KG1 (cell line): ENCODE results near the gene CBX7.
"Not testable (repeated sequence)": the region's sequence is repeated elsewhere in the genome, so short reads cannot be mapped to it uniquely, and the experiment has no call there.

Source experiments
- DNase-seq: peaks from one replicate; lab custom pipeline; 2025; lab: John Stamatoyannopoulos, UW

CBX7 gene

DNA sequence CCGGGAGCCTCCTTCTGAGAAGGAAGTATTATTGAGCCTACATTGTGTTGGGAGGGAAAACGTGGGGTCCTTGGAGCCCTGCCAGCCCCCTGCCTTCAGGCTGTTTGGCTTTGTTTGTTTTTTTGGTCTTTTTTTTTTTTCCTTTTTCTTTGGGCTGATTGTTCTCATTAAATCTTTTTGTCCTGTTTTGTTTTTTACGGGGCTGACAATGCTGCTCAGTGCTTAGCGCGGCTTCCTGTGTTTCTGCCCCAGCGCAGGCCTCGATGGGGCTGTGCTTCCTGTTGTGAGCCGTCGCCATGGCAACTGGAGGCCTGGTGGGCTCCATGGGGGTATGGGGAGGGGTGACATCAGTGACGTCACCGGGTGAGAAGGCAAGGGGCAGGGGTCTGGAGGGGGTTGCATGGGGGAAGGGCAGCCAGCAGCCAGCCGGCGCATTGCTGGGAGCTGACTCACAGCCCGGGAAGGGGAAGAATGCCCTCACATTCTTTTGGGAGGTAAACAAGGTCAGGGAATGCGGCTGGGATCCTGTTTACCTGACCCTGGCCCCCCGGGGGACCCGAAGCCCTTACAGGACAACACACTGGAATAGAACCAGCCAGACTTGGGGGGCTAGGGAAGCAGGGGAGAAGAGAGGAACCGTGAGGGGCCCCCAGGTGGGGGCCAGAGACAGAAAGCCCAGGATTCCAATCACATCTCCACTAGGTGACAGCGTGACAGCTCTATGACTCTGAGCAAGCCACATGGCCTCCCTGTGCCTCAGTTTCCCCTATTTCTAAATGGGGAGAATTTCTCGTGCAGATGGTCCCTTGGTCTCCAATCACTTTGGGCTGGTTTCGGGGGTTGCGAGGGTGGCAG lies 22.2 kb upstream of the CBX7 start:
- peak; percentile 45 for DNase-seq

DNA sequence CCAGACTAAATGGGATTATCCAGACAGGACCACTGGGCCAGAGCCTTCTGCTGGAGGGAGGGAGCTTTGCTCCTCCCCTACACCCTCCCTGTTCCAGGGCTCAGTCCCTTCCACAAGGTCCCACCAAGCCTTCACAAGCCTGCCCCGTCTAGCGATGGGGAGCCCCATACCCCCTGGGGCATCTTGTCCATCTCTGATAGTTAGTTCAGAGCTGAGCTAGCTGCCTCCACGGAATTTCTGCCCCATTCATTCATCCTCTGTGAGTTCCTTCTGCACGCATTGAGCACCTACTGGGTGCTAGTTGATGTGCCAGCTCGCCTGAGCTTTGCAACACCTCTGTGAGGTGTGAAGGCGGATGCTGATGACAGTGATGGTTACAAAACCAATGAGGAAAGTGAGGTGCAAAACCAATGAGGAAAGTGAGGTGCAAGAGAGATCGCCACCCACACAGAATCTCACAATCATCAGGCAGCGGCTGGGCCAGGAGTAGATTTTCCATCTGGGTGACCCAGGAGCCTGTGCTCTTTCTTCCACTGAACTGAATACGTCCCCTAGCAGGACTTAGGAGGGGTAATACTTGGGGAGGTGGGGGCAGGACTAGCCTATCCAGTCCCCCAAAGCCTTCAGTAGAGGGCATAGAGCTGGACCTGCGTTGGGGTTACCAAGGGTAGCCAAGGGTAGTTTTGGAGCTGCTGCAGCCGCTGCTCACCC lies 21.5 kb upstream of the CBX7 start:
- DNase-seq = no peak

DNA sequence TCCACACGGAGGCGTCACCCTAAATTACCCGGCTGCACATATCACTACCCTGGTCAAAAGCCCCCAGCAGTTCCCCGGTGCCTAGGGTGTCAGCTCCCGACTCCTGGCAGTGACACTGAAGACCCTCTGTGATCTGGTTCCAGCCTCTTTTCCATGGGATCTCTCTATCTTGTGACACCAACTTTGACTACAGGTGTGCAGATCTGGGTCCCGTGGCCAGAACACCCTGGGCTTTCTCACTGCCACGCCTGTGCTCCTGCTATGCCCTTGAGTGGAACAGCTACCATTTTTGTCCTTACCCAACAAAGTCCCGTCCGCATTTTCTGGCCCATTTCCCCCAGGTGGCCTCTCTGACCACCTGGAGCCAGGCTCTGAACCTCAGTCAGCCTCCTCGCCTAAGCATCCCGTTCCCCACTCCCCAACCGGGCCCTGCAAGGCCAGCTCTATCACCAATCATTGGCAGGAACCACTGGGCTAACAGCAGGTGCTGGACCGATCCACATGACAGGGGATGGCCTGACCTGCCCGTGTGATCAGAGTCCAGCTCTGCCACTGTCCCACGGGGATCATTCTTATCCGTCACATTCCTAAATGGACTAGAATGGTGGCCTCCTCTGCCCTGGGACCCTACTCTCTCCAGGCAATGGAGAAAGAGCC lies 20.7 kb upstream of the CBX7 start:
- DNase-seq = no peak

DNA sequence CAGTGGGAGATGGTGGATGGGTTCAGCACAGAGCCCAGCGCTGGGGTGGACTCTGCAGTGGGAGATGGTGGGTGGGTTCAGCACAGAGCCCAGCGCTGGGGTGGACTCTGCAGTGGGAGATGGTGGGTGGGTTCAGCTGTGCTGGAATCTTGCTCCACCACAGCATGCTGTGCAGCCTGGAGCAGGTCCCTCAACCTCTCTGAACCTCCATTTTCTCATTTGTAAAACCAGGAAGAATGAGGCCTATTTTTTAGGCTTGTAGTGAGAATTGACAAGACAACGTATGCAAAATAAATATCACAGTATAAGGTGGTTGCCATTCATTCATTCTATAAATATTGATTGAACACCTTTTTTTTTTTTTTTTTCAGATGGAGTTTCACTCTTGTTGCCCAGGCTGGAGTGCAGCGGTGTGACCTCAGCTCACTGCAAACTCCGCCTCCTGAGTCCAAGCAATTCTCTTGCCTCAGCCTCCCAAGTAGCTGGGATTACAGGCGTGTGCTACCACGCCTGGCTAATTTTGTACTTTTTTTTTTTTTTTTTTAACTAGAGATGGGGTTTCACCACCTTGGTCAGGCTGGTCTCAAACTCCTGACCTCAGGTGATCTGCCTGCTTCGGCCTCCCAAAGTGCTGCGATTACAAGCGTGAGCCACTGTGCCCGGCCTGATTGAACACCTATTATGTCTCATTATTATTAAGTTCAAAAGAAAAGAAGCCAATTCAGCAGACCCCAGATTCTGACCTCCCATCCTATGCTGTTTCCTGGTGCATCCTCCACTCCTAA lies 20.0 kb upstream of the CBX7 start:
- not testable (repeated sequence) for DNase-seq

DNA sequence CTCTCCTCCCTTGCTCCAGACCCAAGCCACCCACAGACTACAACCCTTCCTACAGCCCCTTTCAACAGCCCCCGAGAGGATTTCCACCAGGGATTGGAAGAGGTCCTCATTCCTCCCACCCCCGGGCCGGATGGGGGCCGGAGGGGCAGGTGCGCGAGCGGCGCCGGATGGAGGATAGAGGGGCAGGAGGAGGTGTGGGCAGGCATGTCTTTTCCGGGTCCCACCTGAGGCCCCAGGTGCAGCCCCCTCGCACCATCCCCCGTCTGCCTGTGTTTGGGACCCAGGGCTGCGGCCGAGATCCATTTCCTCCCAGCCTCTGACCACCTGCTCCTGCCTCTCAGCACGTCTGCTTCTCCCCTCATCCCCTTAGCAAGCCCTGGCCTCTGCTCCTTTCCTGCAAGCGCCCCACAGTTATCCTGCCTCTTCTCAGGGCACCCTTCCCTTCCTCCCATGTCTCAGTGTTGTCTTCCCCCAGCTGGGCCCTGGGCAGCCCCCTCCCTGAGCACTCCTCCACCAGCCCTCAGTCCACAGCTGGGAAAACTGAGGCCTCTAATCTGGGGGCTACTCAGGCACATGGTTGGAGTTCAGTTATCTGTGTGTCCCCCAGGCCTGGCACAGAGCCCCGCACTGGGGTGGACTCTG lies 19.3 kb upstream of the CBX7 start:
- DNase-seq = no peak

DNA sequence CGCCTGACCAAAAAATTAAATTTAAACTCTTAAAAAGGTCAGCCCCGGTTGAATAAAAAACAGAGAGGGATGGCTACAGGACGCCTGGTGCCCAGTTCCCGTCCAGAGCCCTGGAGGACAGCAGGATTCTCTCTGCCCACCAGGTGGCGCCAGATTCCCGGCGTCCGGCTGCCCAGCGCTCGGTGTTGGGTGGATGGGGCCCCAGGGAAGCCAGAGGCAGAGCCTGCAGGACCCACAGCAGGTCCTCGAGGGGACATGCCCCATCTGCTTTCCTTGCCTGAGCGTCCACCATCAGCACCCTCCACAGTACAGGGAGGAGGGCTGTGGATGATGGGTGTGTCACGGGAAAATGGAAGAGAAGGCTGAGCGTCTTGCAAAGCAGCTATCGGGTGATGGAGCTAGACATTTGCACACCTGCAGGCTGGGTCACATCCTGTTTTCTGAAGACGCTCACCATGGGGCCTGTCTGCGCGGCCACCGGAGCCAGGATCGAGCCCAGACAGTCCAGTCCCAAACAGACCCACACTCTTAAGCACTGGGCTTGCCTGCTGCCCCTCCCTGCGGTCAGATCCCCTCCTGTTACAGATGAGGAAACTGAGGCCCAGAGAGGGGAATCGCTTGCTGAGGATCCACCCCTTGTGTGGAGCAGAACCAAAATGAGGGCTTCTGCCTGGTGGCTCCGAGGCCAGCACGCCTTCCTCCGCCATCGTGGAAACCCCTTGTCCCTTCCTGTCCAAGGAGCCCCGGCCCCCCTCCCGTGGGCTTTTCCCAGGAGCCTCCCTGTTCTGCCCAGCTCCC lies 18.5 kb upstream of the CBX7 start:
- DNase-seq = peak; percentile 69

DNA sequence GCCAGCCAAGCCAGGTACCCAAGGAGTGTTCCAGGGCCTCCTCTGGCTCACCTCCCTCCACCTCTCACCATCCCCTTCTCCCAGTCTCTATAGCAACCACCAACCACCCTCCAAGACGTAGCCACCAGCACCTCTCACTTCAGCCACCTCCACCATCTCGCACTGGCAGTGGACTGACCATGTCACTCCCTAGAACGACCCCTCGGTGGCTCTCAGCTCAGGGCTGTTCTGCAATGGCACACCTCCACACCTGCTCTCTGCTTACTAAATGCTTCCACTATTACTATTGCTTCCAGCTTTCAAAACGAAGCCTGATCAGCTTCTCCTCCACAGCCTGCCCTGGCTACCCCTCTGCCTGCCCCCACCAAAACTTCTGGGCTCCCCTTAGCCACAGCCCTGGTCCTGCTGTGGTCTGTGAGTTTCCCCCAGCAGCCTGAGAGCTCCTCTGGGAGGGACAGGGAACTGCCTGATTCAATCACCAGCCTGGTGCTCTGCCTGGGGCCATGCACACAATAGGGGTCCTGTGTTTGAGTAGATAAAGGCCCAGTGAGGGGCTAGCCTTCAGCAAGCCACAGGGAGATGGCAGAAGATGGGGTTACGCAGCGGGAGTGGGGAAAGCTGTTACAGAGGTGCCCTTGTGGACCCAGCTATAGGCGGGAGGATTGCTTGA lies 17.5 kb upstream of the CBX7 start:
- DNase-seq = no peak

DNA sequence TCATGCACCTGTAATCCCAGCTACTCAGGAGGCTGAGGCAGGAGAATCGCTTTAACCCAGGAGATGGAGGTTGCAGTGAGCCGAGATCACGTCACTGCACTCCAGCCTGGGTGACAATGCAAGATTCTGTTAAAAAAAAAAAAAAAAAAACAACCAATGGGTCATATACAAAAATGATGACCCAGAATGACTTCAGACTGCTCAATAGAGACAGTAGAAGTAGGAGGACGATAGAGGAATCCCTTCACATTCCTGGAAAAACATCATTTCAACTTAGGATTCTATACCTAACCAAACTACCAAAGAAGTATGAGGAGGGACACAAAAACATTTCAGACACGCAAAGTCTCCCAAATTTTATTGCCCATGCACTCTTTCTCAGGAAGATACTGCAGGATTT lies 14.1 kb upstream of the CBX7 start:
- no peak for DNase-seq

DNA sequence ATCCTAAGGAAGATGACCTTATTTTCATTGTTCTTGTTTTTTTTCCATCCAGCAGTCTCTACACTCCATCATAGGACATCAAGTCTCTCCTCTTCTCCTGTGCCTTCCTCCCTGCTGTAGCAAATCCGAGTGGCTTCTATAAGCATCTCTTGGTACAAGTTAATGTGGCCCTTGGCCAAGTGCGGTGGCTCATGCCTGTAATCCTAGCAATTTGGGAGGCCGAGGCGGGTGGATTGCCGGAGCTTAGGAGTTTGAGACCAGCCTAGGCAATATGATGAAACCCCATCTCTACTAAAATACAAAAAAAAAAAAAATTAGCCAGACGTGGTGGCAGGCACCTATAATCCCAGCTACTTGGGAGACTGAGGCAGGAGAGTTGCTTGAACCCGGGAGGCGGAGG lies 3.6 kb upstream of the CBX7 start:
- not testable (repeated sequence) for DNase-seq

DNA sequence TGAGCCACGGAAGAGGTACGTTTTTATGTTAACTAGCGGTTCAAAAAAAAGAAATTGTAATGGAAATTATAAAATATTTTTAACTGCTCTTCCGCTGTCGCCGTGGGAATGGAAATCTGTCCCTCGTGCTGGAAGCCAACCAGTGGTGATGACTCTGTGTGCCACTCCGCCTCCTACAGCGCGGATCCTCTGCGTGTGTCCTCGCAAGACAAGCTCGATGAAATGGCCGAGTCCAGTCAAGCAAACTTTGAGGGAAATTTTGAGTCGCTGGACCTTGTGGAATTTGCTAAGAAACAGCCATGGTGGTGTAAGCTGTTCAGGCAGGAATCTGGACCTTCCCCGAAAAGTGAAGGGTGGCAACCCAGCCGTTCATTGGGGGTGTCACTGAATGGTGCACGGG lies 2.9 kb upstream of the CBX7 start:
- no peak for DNase-seq

DNA sequence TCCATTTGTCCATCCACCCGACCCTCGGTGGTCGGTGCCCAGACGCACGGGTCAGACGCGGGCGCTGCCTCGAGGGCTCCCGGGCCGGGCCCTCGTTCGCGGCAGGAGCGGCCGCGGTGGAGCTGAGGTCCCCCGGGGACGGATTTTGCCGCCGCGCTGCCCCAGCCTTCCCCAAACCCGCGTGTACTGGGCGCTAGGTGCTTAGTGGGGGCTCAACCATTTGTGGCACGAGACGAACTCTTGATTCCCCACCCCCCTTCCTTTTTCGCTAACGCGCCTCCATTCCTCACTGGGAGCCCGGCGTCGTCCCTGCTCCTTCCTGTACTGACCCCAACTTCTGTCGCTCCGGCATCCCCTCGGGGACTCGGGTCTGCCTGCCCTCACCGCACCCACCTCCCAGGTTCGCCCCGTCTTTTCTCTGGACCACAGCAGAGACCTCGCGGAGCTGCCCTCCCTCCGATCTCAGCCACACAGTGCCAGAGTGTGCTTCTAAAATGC lies 789 bp upstream of the CBX7 start:
- no peak for DNase-seq

DNA sequence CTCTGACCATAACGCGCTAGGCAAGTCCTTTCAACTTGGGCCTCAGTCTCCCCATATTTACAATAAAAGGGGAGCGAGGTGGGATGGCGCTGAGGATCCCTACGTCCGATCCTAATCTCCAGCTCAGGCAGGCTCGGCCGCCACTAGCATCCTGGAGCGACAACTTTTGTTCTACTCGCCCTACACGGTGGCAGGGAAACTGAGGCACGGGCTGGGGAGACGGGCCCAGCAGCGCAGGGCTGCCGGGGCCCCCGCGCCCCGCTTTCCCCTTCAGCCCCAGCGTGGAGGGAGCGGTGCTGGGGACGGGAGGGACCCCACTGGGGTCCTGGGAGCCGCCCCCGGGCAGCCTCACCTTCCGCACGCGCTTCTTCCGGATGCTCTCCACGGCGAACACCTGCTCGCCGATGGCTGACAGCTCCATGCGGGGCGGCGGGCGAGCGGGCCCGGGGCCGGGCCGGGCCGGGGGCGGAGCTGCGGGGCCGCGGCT lies 413 bp downstream of the CBX7 start:
- DNase-seq = no peak

DNA sequence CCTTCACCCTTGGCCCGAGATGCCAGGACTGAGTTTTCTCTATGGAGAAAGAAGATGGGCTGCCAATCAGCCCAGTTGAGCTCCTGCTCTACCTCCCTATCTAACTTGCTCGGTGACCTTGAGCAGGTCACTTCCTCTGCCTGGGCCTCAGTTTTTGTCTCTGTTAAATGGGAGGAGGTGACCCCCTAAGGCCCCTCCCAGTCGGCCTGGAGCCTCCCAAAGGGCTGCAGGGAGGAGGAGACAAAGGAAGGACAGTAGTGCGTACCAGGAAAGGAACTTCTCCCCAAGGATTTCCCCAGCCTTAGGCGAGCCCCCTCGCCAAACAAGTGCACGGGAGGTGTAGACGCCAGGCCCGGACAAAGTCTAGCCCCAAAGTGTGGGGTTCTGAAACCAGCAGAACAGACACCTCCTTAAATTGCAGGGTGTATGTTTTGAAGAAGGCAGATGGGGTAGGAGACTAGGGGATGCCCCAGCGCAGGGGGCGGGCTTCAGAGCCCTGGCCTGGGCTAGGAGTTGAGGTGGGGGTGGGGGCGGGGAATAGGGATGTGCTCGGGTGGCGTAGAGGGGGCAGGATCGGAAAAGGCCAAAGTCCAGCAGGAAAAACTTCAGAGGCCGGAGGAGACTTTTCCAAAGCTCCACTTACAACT lies 1.0 kb downstream of the CBX7 start:
- no peak for DNase-seq

DNA sequence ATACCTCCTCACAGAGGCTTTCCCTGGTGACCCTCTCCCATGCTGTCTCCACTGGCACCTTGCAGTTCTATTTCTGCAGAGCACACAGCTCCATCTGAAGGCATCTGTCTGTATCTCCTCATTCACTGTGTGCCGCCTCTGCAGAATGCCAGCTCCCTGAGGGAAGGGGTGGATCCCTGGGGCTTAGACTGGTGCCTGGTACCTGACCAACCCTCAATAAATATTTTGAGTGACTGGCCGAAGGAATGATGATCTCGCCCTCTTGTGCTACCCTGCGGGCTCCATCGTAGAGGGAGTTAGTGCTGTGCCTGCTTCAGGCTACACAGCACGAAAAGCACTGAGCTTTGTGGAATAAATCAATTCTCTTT lies 1.6 kb downstream of the CBX7 start:
- DNase-seq = no peak

DNA sequence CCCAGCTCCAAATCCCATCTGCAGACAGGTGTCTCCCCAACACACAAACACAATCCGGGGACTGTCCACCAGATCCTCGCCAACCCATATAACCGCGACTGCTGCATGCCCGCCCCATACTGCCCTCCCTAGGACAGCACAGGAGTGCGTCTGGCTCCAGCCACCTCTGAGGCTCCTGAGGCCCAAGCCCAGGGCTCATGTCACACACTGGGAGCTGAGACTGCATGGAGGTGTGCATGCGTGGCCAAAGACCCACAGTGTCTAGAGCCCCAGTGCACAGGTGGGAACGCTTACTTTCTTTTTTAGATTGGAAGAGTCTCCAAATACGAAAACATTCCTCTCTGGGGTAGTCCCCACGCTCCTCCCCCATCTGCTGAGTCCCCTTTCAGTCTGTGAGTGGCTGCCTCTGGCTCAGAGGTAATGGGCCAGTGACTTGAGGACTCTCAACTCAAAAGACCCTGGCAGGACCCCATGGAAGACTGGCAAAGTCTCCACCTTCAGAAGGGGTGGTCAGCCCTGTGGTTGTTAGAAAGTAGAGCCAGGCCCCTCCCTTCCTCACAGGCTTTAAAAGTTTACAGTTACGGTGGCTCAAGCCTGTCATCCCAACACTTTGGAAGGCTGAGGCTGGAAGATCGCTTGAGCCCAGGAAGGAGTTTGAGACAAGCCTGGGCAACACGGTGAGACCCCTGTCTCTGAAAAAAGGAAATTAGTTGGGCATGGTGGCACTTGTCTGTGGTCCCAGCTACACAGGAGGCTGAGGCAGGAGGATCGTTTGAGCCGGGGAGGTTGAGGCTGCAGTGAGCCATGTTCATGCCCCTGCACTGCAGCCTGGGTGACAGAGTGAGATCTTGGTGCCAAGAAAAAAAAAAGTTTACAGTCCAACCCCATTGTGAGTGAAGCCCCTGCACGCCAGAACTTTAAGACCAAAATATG lies 2.3 kb downstream of the CBX7 start:
- DNase-seq = no peak

DNA sequence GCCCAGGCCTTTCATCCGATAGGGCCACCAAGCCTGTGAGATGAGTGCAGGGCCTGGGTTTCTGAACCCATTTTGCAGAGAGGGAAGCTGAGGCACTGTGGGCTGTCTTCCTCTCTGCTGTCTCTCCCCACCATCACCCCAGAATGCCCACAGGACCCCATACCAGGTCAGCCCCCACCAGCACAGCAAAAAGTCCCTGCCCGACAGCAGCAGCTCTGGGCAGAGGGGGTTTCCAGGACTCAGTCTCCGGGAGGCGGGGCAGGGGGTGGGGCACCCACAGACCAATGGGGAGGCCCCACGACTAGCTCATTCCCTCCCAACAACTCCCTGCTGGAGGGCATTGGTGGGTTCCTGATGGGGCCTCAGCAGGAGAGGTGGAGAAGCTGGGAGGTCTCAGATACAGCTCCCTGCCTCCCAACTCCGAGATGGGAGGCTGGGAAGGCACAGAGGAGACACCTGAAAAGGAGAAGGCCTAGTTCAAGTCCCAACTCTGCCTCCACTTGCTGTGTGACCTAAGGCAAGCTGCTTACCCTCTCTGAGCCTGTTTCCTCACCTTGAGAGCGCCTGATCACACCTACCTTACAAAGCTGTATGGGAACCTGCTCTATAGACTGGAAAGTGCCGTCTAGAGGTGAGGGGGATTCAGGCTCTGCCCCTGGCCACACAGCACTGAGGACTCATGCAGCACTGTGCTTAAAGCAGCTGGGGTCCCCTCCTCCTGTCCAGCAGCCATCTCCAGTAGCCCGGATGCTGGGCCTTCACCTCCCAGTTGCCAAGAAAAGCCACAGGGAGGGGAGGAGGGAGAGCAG lies 3.5 kb downstream of the CBX7 start:
- DNase-seq = no peak

DNA sequence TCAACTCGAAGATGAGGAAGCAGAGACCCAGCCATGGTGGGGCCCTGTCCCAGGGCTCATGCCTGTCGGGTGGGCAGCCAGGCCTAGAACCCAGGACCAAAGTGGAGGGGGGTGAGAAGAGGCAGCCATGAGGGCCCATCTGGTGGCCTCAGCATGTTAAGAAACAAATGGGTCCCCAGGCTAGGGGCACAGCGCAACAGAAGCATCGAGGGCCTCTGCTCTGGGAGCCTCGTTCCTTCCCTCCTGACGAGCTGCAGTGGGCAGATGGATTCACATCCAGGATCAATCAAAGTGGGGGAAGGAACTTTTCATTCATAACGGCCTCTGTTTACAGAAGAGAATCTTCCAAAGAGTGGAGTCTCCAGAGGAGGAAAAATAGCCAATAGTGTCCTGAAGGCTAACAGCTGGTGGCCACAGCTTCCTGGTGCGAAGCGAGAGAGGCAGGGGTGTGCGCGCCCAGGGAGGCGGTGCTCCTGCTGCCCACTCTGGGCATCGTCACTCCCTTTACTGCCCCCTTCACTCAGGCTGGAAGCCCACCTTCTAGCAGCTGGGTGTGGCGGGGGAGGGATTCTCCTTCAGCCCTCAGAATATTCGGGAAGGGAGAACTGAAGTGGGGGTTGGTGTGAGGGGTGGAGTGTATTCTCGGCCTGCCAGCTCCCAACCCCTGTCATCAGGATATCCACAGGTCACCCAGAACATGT lies 4.3 kb downstream of the CBX7 start:
- DNase-seq = no peak
